Ecto neural progenitor cell (in vitro differentiated cells): ENCODE measurements around the gene ALG2.
"Not testable (repeated sequence)": the region's sequence is repeated elsewhere in the genome, so short reads cannot be mapped to it uniquely, and the experiment has no call there.

ENCODE experiments used
- DNase-seq: peaks from one replicate; pipeline ENCODE4 v3.0.0-alpha.2; 2018; ENCODE audit warnings: low spot score

ALG2 gene

DNA sequence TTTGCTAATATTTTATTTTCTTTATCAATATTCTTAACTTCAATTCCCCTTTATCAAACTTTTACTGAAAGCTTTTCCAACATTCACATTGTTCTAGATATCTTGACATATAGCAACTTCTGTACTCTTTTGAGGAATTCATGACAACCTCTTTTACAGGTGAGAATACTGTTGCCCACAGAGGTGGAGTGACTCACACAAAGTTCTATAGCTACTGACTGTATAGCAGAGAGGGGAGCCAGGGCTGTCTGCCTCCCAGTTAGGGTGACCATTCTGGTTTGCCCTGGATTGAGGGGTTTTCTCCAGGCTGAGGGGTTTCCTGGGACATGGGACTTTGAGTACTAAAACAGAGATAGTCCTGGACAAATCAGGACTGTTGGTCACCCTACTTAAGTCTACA, 16.6 kb upstream of the ALG2 start:
- no peak for DNase-seq

DNA sequence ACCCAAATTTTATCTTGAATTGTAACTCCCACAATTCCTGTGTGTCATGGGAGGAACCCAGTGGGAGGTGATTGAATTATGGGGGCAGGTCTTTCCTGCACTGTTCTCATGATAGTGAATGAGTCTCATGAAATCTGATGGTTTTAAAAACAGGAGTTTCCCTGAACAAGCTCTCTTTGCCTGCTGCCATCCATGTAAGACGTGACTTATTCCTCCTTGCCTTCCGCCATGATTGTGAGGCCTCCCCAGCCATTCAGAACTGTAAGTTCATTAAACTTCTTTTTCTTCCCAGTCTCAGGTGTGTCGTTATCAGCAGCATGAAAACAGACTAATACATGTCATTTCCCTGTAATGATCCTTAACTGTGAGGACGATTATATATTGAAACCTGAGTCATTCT, 16.1 kb upstream of the ALG2 start:
- not testable (repeated sequence) for DNase-seq

- DNase-seq: no peak
Observed at GRCh38 chr9:99237356-99237755, 15.6 kb upstream of the ALG2 start.

DNA sequence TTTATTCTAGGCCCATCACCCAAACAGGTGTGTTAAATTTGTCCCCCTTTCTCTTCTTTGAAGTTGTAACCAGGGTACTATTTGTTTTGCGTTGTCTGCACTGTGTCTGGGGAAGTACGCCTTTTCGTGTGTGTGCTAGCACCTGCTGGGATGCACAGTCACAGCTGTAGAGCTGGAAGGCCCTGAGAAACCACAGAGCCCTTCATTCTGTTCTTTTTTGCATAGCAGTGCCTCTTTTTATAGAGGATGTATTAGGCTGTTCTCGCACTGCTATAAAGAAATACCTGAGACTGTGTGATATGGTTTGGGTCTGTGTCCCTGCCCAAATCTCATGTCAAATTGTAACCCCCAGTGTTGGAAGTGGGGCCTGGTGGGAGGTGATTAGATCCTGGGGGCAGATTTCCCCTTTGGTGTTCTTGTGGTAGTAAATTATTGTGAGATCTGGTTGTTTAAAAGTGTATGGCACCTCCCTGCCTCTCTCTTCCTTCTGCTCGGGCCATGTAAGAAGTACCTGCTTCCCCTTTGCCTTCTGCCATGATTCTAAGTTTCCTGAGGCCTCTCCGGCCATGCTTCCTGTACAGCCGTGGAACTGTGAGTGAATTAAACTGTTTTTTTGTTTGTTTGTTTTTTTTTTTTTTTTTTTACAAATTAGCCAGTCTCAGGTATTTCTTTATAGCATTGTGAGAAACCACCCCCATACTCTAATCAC, 14.3 kb upstream of the ALG2 start:
- DNase-seq: no peak

DNA sequence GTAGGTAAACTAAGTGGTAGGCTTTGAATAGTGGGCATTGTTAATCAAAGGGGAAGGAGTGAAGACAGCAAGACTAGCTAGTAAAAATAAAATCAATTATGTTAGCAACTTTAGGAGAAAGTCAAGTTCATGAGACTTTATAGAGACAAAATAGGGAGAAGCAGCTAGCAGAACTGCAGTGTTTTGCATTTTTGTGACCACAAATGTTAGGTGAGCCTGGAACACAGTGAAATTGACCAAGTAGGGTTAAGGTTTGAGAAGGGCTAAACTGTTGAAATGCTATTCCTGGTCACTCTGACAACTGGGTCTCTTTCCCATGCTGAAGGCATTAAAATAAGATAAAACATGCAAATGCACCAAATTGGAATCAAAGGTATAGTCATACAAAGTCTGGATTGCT, 13.3 kb upstream of the ALG2 start:
- no peak for DNase-seq

DNA sequence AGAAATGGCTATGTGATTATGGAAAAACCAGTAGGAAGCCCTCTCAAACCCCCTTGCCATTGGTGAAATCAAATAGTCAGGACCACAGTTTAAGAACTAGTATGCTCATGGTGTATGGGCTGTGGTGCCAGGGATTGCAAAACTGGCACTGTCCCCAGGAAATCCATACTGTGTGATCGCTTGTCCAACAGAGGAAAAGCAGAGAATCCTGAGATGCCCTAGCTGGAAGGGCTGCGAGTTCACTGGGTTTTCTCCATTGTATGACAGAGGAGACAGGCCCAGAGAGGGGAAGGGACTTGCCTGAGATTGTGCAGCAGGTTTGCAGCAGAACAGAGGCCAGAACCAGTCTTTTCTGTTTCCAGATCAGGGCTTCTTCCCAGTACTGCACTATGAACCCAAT, 12.9 kb upstream of the ALG2 start:
- no peak for DNase-seq

DNA sequence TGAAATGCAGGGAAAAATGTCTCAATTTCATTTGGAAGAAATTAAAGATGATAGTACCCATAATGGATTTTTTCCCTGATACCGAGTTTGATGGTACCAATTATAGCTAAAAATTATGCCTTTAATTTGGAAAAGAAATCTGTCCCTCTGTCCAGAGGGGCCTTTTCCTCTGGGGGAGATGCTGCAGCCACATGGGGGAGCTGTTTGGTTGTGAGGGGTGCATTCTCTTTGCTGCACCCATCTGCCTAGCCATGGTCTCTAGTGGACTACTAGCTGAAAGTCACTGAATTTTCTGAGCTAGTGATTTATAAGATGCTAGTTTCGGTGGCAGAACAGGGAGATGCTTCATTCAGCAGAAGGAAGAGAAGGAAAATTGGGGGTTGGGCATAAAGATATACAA, 10.0 kb upstream of the ALG2 start:
- no peak for DNase-seq

DNA sequence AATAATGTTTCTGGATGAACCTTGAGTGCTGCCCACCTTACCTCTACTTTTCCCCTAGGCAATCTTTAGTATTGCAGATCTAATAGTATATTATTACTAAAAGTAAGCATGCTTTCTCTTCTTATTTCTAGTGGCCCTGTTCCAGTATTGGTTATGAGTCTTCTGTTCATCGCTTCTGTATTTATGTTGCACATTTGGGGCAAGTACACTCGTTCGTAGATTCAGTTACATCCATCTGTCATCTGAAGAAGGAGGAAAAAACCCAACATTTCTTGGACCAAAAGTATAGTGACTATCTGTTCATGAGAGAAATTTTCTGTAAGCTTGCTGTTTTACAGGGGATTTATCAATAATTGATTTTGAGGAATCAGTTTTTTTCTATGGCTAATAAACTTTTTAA, 8.5 kb upstream of the ALG2 start:
- DNase-seq: no peak

DNA sequence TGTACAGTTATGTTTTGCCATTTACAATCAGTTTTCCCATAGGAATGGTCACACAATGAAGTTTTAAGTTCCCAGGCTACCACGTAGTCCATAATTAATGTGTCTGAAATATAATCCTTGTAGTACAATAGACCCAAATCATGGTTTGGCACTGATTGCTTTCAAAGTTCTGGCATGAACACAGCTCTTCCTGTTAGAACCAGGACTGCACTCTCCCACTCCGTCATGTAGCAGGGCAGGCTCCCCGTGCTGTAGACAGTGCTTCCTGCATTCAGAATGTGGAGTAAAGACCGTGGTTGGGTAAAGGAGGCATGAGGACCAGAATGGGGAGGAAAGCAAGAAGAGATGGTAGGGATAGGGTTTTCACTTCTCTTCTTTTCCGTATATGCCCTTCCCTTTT, 4.3 kb upstream of the ALG2 start:
- DNase-seq: no peak

DNA sequence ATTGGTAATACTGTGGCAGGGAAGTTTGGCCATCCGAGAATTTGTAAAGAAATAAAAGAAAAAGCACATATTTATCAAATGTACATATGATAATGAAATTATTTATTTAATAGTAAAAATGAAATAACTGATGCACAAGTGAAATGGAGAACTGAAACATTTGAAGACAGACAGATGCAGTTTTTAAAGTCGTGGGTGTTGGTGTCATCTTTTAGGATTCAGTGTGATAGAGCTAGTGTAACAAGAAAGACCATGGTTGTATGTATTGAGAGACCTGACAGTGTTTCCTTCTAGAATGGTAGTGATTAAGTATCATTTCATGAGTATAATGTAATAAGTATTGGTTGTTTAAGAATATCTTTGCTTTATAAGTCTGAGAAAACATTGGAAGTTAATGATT, 2.7 kb upstream of the ALG2 start:
- no peak for DNase-seq

GRCh38 chr9:99222416-99223270, 901 bp upstream of the ALG2 start:
- DNase-seq: no peak

DNA sequence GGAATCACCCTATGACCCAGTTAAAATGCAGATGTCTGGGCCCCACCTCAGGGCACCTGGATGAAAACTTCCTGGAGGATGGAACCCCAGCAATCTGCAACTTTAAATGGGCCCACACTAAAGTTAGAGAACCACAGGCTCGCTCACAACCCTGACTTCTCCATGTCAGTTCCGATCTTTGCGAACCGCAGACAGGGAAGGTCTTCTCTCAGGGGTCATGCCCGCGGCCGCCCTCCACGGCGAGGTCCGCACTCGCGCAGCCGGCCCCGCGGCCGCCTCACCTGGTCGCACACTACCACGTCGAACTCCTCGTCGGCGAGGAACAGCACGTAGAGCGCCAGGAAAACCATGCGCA, 499 bp downstream of the ALG2 start:
- DNase-seq: no peak

- no peak for DNase-seq
Observed at GRCh38 chr9:99220011-99220410, 1.7 kb downstream of the ALG2 start.

DNA sequence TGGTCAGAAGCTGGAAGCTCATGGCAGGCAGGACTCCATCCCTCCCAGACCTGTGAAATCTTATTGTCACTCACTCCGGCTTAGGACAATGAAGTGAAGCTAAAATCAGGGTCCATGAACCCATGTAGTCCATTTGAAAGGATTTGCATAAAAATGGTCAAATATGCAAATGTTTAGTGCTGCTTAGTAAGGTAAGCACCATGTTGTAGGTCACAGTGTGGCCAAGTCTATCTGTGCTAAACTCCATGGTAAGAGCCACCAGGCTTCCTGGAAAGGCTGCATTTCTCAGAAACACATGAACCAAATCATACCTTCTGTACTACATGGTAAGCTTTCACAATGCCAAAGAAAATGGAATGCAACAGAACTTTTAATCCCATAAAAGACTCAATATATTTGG, 5.7 kb downstream of the ALG2 start:
- no peak for DNase-seq

- no peak for DNase-seq
Observed at GRCh38 chr9:99213197-99213596, 8.5 kb downstream of the ALG2 start.

GRCh38 chr9:99211746-99212145, 10.0 kb downstream of the ALG2 start:
- no peak for DNase-seq

GRCh38 chr9:99210572-99210971, 11.2 kb downstream of the ALG2 start:
- DNase-seq: no peak

GRCh38 chr9:99201603-99202002, 20.1 kb downstream of the ALG2 start:
- DNase-seq: no peak

GRCh38 chr9:99199938-99200539, 21.7 kb downstream of the ALG2 start:
- no peak for DNase-seq

- no peak for DNase-seq
Observed at GRCh38 chr9:99197987-99198386, 23.8 kb downstream of the ALG2 start.

- DNase-seq: no peak
Observed at GRCh38 chr9:99197124-99197630, 24.6 kb downstream of the ALG2 start.

- not testable (repeated sequence) for DNase-seq
Observed at GRCh38 chr9:99196484-99196883, 25.3 kb downstream of the ALG2 start.

- DNase-seq: no peak
Observed at GRCh38 chr9:99193466-99193821, 28.3 kb downstream of the ALG2 start.
